Fibroblast of lung (primary cell): ENCODE results near the gene SEMA5B.

Source experiments
- CTCF ChIP-seq, 2 donors: IDR thresholded peaks in 1 of 2; conservative IDR thresholded peaks in 1 of 2; 1 replicate in 1 of 2; 2 replicates in 1 of 2; pipeline ENCODE4 v1.5.1; 2011 to 2012; ENCODE audit warnings: low read length in 2 of 2, control low read depth in 1 of 2, inconsistent platforms in 1 of 2, low read depth in 1 of 2, mild to moderate bottlenecking in 1 of 2
- EZH2 ChIP-seq: IDR thresholded peaks from 2 replicates; pipeline ENCODE4 v1.5.1; 2012; ENCODE audit warnings: low read length, control low read depth, mild to moderate bottlenecking; ENCODE audit errors: missing control alignments

GRCh38 chr3:122937745-122938144 lies 89.8 kb downstream of the SEMA5B start:
- no peak for TF ChIP-seq CTCF (conservative IDR thresholded peaks at IDR 0.05 in 1 of 2, IDR thresholded peaks at IDR 0.05 in 1 of 2; ENCODE audit: low read depth in 1 of 2, low read length in 2 of 2)
- no peak for TF ChIP-seq EZH2
